Dermis blood vessel endothelial cell (primary cell): ENCODE data around the gene ZDHHC20. TPM values are rescaled to one million over a fixed set of nuclear protein-coding genes. Genes with fewer than 3 reads are reported as not detected.
A peak's percentile ranks its signal among the peaks of the same experiment; 100 is the strongest.

ENCODE experiments used
- DNase-seq: peaks from one replicate; pipeline ENCODE4 v3.0.0; 2010
- total RNA-seq: library from RNA; depleted of rRNA; stranded (reverse); fragments of >200 nt; gene quantifications from 2 replicates; pipeline ENCODE4 v1.2.3, GENCODE V29; 2014

Gene ZDHHC20, protein sequence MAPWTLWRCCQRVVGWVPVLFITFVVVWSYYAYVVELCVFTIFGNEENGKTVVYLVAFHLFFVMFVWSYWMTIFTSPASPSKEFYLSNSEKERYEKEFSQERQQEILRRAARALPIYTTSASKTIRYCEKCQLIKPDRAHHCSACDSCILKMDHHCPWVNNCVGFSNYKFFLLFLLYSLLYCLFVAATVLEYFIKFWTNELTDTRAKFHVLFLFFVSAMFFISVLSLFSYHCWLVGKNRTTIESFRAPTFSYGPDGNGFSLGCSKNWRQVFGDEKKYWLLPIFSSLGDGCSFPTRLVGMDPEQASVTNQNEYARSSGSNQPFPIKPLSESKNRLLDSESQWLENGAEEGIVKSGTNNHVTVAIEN
- total RNA-seq: 110 and 123 TPM in 2 replicates

- peak; percentile 87 for DNase-seq
Observed at GRCh38 chr13:21458813-21459701, at the start of gene ZDHHC20. TSS of gene ZDHHC20 (minus strand) at chr13:21459303. CDS start at chr13:21459171, 132 bp downstream.

DNA sequence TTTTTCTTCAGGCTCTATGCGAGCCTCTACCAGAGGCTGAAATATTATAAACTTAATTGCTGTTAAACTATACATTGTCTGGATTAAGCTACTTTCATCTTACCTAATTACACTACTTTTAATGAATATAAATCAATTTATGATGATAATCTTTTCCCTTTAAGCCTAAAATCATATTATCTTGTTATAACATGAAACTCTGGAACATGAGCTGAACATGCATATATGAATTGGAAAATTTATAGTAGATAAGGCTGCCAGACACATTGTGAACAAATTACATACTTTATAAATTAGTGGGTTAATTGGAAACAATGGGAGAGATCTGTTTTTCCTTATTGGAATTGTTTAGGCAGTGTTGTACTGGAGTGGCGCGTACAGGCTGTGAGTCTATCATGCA, 45.3 kb upstream of the ZDHHC20 start:
- DNase-seq: no peak

DNA sequence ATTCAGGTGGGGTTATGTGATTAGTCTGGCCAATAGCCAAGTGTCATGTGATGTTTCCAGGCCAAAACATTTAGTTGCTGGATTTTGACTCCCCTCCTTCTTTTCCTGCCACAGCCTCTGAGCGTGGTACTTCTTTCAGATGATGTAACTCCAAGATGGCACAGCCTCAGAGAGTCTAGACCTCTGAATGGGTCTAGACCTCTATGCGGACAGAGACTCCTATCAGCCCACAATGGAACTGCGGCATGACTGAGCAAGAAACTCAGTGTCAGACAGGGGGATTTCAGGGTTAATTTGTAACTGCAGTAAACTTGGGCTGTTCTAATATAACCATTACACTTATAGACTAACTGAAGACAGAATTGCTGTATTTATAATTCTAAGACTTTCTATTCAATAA, 42.6 kb upstream of the ZDHHC20 start:
- no peak for DNase-seq

DNA sequence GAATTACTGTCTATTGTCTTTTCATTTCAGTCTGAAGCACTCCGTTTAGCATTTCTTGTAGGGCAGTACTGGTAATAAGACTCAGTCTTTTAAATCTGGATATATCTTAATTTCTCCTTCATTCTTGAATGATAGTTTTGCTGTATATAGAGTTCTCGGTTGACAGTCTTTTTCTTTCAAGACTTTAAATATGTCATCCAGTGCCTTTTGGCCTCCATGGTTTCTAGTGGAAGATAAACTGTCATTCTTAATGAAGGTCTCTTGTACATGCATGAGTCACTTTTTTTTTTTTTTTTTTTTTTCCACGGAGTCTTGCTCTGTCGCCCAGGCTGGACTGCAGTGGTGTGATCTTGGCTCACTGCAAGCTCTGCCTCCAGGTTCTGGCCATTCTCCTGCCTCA, 27.2 kb upstream of the ZDHHC20 start:
- no peak for DNase-seq

DNA sequence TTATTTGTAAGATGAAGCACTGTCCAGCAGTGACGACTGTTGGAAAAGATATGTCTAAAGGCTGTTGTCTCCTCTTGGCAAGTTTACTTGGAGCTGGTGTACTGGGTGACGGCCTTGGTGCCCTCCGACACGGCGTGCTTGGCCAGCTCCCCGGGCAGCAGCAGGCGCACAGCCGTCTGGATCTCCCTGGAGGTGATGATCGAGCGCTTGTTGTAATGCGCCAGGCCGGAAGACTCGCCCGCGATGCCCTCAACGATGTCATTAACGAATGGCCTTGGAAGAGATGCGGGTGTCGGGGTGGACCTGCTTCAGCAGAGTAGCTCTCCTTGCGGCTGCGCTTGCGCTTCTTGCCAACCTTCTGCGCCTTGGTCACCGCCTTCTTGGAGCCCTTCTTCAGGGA, 24.6 kb upstream of the ZDHHC20 start:
- no peak for DNase-seq

DNA sequence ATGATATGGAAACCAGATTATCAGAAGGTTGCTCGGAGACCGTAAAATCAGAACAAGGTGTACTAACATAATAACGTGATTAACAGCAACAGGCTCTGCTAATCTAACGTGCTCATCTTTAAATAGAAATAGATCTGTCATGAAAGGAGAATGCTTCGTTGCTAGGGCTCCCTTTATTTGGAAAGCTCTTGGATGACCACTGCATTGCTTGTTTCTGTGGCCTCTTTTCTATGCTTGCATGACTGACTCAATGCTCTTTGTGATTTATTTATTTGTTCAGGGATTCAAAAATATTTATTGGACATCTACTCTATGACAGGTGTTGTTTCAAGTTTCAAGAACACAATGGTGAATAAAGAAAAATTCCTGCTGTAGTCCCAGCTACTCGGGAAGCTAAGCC, 22.3 kb upstream of the ZDHHC20 start:
- DNase-seq: no peak

GRCh38 chr13:21478881-21479808, 20.0 kb upstream of the ZDHHC20 start:
- peak; percentile 82 for DNase-seq

DNA sequence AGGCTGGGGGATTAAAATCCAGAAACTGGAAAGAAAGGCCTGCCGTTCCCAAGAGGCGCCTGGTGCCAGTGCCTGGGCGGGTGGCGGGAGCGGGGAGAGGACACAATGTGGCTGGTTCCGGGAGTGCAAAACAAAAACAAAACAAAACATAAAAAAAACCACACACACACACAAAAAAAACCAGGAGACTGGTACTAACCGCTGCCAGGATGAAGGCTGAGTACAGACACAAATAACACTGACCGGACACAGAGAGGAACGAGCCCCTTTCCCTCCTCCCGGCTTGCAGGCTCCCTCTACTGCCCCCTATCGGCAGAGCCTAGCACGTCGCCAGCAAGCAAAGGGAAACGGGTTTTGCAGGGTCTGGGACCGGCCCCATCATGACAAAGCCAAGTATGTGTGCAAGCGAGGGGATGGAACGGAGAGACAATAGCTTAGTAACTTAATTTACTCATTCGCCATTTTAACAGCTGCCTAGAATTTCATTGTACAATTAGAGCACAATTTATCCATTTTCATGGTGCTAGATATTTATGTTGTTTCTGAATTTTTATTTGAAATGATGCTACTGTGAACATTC, 17.9 kb upstream of the ZDHHC20 start:
- peak; percentile 93 for DNase-seq

DNA sequence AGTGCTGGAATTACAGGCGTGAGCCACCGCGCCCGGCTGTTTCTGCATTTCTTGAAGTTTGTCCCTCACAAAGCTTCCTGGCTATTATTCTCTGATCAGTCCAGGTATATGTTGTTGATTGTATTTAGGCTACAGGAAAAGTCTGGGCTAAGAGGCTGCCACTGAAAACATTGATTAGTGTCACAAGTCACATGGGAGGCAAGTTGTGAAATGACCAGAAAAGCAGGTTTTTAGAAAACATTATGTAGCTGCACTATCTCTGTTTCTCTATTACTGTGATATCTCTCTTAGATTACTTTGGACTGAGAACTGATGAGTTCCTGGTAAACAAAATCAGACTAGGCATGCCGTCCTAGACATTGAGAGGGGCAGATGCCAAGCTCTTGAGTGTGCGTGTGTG, 16.0 kb upstream of the ZDHHC20 start:
- no peak for DNase-seq

DNA sequence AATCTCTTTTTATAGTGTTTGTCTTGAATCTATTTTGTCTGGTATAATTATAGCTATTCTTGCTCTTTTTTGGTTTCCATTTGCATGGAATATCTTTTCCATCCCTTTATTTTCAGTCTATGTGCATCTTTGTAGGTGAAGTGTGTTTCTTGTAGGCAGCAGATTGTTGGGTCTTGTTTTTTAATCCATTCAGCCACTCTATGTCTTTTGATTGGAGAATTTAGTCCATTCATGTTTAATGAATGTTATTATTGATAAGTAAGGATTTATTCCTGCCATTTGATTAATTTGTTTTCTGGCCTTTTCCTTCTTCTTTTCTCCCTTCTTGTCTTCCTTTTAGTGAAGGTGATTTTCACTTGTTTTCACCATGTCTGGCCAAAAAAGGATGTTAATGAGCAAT, 11.7 kb upstream of the ZDHHC20 start:
- no peak for DNase-seq

GRCh38 chr13:21466527-21466926, 7.4 kb upstream of the ZDHHC20 start:
- DNase-seq: no peak

GRCh38 chr13:21465710-21466160, 6.6 kb upstream of the ZDHHC20 start:
- no peak for DNase-seq

GRCh38 chr13:21463424-21463823, 4.3 kb upstream of the ZDHHC20 start:
- no peak for DNase-seq

DNA sequence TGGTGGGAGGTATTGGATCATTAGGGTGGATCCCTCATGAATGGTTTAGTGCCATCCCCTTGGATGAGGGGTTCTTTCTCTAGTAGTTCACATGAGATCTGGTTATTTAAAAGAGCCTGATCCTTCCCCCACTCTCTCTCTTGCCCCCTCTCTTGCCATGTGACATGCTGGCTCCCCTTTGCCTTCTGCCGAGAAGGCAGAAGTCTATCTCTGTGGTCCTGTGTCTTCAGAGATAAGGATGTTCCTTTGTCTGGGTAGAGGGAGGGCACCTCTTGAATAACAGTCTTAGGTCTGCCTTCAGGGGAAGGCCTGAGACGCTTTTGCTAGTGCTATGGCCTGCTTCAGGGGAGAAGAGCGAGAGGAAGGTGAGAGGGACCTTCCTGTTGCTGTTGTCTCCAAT, 2.0 kb upstream of the ZDHHC20 start:
- no peak for DNase-seq

- peak; percentile 26 for DNase-seq
Observed at GRCh38 chr13:21458451-21458812, 671 bp downstream of the ZDHHC20 start.

GRCh38 chr13:21453387-21454081, 5.6 kb downstream of the ZDHHC20 start:
- DNase-seq: no peak

GRCh38 chr13:21450936-21451335, 8.2 kb downstream of the ZDHHC20 start:
- DNase-seq: no peak

GRCh38 chr13:21446656-21447055, 12.4 kb downstream of the ZDHHC20 start:
- no peak for DNase-seq

GRCh38 chr13:21445759-21446158, 13.3 kb downstream of the ZDHHC20 start:
- no peak for DNase-seq

GRCh38 chr13:21443171-21443570, 15.9 kb downstream of the ZDHHC20 start:
- DNase-seq: no peak

- DNase-seq: no peak
Observed at GRCh38 chr13:21436582-21436981, 22.5 kb downstream of the ZDHHC20 start.

GRCh38 chr13:21435687-21436151, 23.4 kb downstream of the ZDHHC20 start:
- peak; percentile 93 for DNase-seq
